ENCODE data around the gene AUNIP. TPM values are rescaled to one million over a fixed set of nuclear protein-coding genes. Genes with fewer than 3 reads are reported as not detected.

AUNIP gene
- total RNA-seq, 1 experiment from 2014 or later, result 22.2 TPM

DNA sequence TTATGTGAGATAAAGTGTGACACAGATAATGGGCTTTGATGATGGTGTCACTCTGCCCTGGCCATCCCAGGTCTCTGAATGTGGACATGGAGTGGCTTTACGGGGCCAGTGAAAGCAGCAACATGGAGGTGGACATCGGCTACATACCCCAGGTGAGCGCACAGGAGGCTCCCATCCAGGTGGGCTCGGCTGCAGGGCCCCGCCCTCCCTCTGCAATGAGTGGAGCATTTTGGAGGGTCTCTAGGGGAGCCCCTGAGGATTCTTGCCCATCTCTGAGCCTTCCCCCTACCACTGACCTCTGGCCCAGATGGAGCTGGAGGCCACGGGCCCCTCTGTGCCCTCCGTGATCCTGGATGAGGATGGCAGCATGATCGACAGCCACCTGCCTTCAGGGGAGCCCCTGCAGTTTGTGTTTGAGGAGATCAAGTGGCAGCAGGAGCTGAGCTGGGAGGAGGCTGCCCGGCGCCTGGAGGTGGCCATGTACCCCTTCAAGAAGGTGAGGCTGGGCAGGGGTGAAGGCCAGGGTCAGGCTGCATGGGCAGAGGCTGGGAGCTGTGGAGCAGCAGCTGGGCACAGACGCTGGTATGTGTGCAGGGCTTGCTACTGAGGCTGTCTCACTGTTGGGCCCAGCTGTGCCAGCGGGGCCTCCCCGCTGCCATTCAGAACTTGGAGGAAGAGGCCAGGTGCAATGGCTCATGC lies 47.7 kb downstream of the AUNIP start:
- Histone ChIP-seq H4K8ac (replicated peaks; ENCODE audit: insufficient read length, low read depth, low read length) (no peak overlapping the region), H4K20me1 (ENCODE audit: control insufficient read depth, insufficient read depth, insufficient read length) (no peaks in the 10 kb centered on the region)

More for the DNA sequence above, 47.7 kb downstream of the AUNIP start:
- TF ChIP-seq, protein P1, sequence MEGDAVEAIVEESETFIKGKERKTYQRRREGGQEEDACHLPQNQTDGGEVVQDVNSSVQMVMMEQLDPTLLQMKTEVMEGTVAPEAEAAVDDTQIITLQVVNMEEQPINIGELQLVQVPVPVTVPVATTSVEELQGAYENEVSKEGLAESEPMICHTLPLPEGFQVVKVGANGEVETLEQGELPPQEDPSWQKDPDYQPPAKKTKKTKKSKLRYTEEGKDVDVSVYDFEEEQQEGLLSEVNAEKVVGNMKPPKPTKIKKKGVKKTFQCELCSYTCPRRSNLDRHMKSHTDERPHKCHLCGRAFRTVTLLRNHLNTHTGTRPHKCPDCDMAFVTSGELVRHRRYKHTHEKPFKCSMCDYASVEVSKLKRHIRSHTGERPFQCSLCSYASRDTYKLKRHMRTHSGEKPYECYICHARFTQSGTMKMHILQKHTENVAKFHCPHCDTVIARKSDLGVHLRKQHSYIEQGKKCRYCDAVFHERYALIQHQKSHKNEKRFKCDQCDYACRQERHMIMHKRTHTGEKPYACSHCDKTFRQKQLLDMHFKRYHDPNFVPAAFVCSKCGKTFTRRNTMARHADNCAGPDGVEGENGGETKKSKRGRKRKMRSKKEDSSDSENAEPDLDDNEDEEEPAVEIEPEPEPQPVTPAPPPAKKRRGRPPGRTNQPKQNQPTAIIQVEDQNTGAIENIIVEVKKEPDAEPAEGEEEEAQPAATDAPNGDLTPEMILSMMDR (conservative IDR thresholded peaks at IDR 0.05), result no peak
- no peaks in the 10 kb centered on the region for H3K27me3 ChIP-seq (ENCODE audit: insufficient read depth, low read length)
- no peak overlapping the region for H3K56ac ChIP-seq (ENCODE audit: insufficient read length, low read depth, low read length)
- no peaks in the 10 kb centered on the region for H3K4me1 ChIP-seq (ENCODE audit: insufficient read depth, low read length)
- H3K27ac Mint-ChIP-seq, result no peak overlapping the region
- H3K4me1 Mint-ChIP-seq, result peaks cover 2 to 6% of the 10 kb centered on the region in 2 experiments; a peak in 3 of 4 replicates
- H3K9me3 ChIP-seq (ENCODE audit: control insufficient read depth, low read depth, low read length), result no peaks in the 10 kb centered on the region
- H2BK5ac ChIP-seq (ENCODE audit: insufficient read length, low read length), result no peak overlapping the region
- H3K27me3 Mint-ChIP-seq (ENCODE audit: low read depth), result peaks cover 2% of the 10 kb centered on the region; the same call in 1 of the 2 replicates
- H3K23me2 ChIP-seq (ENCODE audit: insufficient read length, low read depth, low read length, poor library complexity, severe bottlenecking), result no peaks in the 10 kb centered on the region
- no peak overlapping the region; the same call in 1 of the 2 replicates for H3K14ac ChIP-seq (ENCODE audit: insufficient read depth, low read length)
- no peak overlapping the region for H2BK120ac ChIP-seq (ENCODE audit: low read depth, low read length, poor library complexity, severe bottlenecking)
- no peak overlapping the region for H2BK12ac ChIP-seq (ENCODE audit: insufficient read length, low read depth, low read length)
- no peak overlapping the region for H3K4me2 ChIP-seq (ENCODE audit: insufficient read depth, insufficient read length, low read length)
- no peak overlapping the region for H3T11ph ChIP-seq (ENCODE audit: low read length)
- no peaks in the 10 kb centered on the region for H3K79me1 ChIP-seq (ENCODE audit: insufficient read depth, low read depth, low read length, poor library complexity, severe bottlenecking)
- H3K9me3 Mint-ChIP-seq, result no peaks in the 10 kb centered on the region
- H2BK15ac ChIP-seq (ENCODE audit: low read depth, low read length), result no peak overlapping the region
- H3K4ac ChIP-seq (ENCODE audit: low read depth, low read length), result no peak overlapping the region
- H3K27ac ChIP-seq (ENCODE audit: insufficient read length, low read depth, low read length), result no peak overlapping the region
- H4K5ac ChIP-seq (ENCODE audit: insufficient read length, low read depth, low read length), result no peak overlapping the region
- H3K4me3 Mint-ChIP-seq, result no peak overlapping the region
- no peak overlapping the region for H2AFZ ChIP-seq (ENCODE audit: low read length)
- no peak overlapping the region for H2BK20ac ChIP-seq (ENCODE audit: low read depth, low read length, poor library complexity, severe bottlenecking)
- no peak for DNase-seq
- H3K23ac ChIP-seq (ENCODE audit: insufficient read length, low read depth, low read length), result no peak overlapping the region
- no CpG with 5 or more reads among the region's 13 CpGs for WGBS (ENCODE audit: extremely low coverage, insufficient read length, low lambda C conversion rate)
- no peak overlapping the region for H2AK5ac ChIP-seq (ENCODE audit: insufficient read length, low read length)
- no peak overlapping the region for H3K9ac ChIP-seq (ENCODE audit: extremely low read depth, insufficient read length, low read length)
- H4K91ac ChIP-seq (ENCODE audit: insufficient read length, low read depth, low read length), result no peak overlapping the region
- H3K79me2 ChIP-seq (ENCODE audit: insufficient read depth, low read length), result no peaks in the 10 kb centered on the region
- H3K18ac ChIP-seq (ENCODE audit: insufficient read length, low read depth, low read length), result no peak overlapping the region
- H3K36me3 Mint-ChIP-seq (ENCODE audit: insufficient read depth in 1 of 3, low read depth in 3 of 3), result peaks cover 12 to 59% (median 43%) of the 10 kb centered on the region in 3 experiments; a peak in 6 of 7 replicates

Data from H9 (cell line).